Amniotic epithelial cell (primary cell): ENCODE results near the gene ZDHHC6.
"Not testable (repeated sequence)": the region's sequence is repeated elsewhere in the genome, so short reads cannot be mapped to it uniquely, and the experiment has no call there.

Experiments
- DNase-seq: peaks from one replicate; pipeline ENCODE4 v3.0.0-alpha.2; 2010; ENCODE audit warnings: low read depth

Gene ZDHHC6

GRCh38 chr10:112446855-112447619 lies at the start of gene ZDHHC6, which contains the start of gene VTI1A:
ZDHHC6 (minus strand) TSS chr10:112446914; CDS start chr10:112445436, 1,478 bp downstream.
VTI1A (plus strand) TSS chr10:112447215; CDS start chr10:112447374, 159 bp downstream.
- peak; percentile 80 for DNase-seq

GRCh38 chr10:112492736-112493135 lies 46.0 kb upstream of the ZDHHC6 start:
- DNase-seq, result no peak

- peak; percentile 32 for DNase-seq
Observed at GRCh38 chr10:112491144-112491543, 44.4 kb upstream of the ZDHHC6 start.

- DNase-seq, result no peak
Observed at GRCh38 chr10:112490545-112490944, 43.8 kb upstream of the ZDHHC6 start.

- no peak for DNase-seq
Observed at GRCh38 chr10:112487964-112488363, 41.2 kb upstream of the ZDHHC6 start.

GRCh38 chr10:112484399-112484798 lies 37.7 kb upstream of the ZDHHC6 start:
- no peak for DNase-seq

GRCh38 chr10:112481602-112482001 lies 34.9 kb upstream of the ZDHHC6 start:
- DNase-seq, result no peak

GRCh38 chr10:112475575-112476218 lies 29.0 kb upstream of the ZDHHC6 start:
- DNase-seq, result peak; percentile 13

- DNase-seq, result peak; percentile 61
Observed at GRCh38 chr10:112471878-112472487, 25.3 kb upstream of the ZDHHC6 start.

- DNase-seq, result peak; percentile 18
Observed at GRCh38 chr10:112467541-112468075, 20.9 kb upstream of the ZDHHC6 start.

- no peak for DNase-seq
Observed at GRCh38 chr10:112466802-112467201, 20.1 kb upstream of the ZDHHC6 start.

GRCh38 chr10:112465299-112465883 lies 18.7 kb upstream of the ZDHHC6 start:
- no peak for DNase-seq

- not testable (repeated sequence) for DNase-seq
Observed at GRCh38 chr10:112464074-112464473, 17.4 kb upstream of the ZDHHC6 start.

GRCh38 chr10:112461029-112461887 lies 14.5 kb upstream of the ZDHHC6 start:
- peak; percentile 71 for DNase-seq

GRCh38 chr10:112460366-112460765 lies 13.7 kb upstream of the ZDHHC6 start:
- DNase-seq, result no peak

GRCh38 chr10:112456533-112456932 lies 9.8 kb upstream of the ZDHHC6 start:
- no peak for DNase-seq

GRCh38 chr10:112454910-112455779 lies 8.4 kb upstream of the ZDHHC6 start:
- DNase-seq, result no peak

GRCh38 chr10:112448888-112449287 lies 2.2 kb upstream of the ZDHHC6 start:
- DNase-seq, result no peak

GRCh38 chr10:112447620-112447928 lies 860 bp upstream of the ZDHHC6 start:
- DNase-seq, result no peak

- peak; percentile 26 for DNase-seq
Observed at GRCh38 chr10:112446055-112446854, 459 bp downstream of the ZDHHC6 start.
